Renal pelvis (tissue), 4 donors: ENCODE measurements around the gene ZMIZ1. TPM values are rescaled to one million over a fixed set of nuclear protein-coding genes. Genes with fewer than 3 reads are reported as not detected.

Source experiments
- DNase-seq: peaks from one replicate; pipeline ENCODE4 v3.0.0-alpha.2; 2013
- polyA plus RNA-seq, 3 donors: library from polyadenylated mRNA; unstranded; fragments of 120-200 nt; gene quantifications; one replicate each; pipeline ENCODE4 v1.2.1, GENCODE V29; 2013; ENCODE audit not compliant: insufficient read length in 3 of 3

The ZMIZ1 gene
- polyA plus RNA-seq, 3 donors = 64.2 to 83.6 (median 78.7) TPM

DNA sequence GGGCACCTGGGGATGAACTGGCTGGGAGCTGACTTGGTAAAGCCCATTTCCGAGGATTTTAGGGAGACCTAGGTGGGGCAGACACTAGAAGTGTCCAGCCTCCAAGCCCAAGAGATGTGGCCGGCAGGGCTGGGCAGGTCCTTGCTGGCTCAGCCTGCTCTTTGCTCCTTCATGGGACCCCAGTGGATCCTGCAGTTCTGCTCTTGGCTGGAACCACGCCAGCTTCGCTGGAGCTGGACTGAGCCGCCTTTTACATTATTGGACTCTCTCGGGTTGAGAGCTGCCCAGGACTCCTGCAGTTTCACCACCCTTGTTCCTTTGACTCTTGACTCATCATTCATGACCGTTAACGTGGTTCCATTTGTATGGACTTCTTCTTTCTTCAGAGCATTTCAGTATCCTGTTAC, 284.2 kb downstream of the ZMIZ1 start:
- DNase-seq = no peak

DNA sequence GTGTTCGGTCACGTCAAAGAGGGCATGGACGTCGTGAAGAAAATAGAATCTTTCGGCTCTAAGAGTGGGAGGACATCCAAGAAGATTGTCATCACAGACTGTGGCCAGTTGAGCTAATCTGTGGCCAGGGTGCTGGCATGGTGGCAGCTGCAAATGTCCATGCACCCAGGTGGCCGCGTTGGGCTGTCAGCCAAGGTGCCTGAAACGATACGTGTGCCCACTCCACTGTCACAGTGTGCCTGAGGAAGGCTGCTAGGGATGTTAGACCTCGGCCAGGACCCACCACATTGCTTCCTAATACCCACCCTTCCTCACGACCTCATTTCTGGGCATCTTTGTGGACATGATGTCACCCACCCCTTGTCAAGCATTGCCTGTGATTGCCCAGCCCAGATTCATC, 285.0 kb downstream of the ZMIZ1 start:
- DNase-seq = no peak

DNA sequence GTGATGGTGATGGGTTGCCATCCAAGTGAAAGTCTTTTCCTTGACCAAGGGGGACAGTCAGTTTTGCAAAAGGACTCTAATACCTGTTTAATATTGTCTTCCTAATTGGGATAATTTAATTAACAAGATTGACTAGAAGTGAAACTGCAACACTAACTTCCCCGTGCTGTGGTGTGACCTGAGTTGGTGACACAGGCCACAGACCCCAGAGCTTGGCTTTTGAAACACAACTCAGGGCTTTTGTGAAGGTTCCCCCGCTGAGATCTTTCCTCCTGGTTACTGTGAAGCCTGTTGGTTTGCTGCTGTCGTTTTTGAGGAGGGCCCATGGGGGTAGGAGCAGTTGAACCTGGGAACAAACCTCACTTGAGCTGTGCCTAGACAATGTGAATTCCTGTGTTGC, 285.4 kb downstream of the ZMIZ1 start:
- no peak for DNase-seq

DNA sequence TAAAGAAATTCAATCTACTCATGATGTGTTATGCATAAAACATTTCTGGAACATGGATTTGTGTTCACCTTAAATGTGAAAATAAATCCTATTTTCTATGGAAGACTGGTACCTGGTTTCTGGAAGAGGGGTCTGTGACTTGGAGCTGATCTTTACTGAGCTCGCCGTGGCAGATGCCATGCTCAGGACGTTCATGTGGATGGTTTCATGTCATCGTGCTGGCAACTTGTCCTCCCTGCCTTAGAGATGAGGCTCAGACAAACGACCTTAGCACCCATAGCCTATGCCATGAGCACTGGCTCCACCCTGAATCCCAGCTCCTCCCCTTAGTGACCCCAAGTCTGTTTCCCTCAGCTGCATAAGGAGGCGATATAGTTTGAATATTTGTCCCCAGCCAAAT, 285.8 kb downstream of the ZMIZ1 start:
- no peak for DNase-seq

DNA sequence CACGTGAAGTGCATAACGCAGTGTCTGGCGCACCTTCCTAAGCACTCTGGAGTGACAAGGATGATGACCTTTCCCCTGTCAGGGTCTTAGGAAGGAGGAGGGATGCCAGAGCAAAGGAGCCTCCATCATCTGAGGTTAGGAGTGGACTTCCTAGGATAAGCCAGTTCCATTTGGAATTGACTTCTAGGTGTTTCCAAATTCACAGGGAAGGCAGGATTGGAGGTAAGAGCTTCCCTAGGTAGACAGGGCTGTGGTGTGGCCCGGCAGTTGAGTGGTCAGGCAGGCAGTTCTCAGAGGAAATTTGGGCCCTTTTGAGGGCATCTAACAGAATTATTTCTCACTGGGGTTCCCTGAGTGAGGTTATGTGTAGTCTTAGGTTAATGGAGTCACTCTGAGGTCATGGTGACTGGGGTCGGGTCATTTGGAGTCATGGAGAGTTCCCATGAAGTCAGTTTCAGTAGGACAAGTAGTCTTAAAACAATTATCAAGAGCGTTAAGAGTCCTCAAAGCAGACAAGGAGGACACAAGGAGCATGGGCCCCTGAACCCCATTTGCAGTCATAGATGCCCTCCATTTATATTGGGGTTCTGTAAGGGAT, 286.8 kb downstream of the ZMIZ1 start:
- no peak for DNase-seq

DNA sequence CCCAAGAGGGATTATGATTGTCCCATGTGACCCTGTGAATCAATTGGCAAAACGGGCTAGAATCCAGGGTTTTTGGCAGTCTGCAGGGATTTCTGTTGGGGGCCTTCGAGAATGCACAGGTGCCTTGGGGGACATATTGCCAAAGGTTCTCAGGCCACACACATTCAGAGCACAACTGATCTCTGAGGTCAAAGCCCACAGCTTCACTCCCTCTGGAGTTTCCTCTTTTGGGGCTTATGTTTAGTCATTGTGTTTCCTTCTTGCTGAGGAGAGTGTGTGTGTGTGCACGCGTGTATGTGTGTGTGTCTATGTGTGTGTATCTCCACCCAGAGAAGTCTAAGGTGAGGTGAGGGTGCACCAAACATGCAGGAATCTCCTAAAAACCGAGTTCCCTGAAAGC, 287.3 kb downstream of the ZMIZ1 start:
- no peak for DNase-seq

DNA sequence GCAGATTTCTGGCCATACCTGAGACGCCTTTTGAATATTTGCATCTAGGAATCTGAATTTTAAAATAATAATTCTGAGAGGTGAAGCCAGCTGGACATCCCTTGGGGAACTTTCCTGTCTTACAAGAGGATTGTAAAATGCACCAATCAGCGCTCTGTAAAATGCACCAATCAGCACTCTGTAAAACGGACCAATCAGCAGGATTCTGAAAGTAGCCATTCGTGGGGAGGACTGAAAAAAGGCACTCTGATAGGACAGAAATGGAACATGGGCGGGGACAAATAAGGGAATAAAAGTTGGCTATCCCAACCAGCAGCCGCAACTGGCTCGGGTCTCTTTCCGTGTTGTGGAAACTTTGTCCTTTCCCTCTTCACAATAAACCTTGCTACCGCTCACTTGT, 288.4 kb downstream of the ZMIZ1 start:
- DNase-seq = no peak

DNA sequence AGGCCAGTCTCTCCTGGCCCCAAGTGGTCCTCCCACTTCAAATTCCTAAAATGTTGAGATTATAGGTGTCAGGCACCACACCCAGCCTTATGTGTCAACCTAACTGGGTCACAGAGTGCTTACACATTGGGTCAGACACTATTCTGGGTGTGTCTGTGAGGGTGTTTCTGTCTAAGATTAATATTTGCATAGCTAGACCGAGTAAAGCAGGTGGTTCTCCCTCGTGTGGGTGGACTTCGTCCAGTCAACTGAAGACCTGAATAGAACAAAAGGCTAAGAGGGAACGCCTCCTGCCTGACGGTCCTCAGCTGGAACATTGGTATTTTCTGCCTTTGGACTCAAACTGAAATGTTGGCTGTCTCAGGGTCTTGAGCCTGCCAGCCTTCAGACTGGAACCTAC, 290.0 kb downstream of the ZMIZ1 start:
- DNase-seq = no peak

DNA sequence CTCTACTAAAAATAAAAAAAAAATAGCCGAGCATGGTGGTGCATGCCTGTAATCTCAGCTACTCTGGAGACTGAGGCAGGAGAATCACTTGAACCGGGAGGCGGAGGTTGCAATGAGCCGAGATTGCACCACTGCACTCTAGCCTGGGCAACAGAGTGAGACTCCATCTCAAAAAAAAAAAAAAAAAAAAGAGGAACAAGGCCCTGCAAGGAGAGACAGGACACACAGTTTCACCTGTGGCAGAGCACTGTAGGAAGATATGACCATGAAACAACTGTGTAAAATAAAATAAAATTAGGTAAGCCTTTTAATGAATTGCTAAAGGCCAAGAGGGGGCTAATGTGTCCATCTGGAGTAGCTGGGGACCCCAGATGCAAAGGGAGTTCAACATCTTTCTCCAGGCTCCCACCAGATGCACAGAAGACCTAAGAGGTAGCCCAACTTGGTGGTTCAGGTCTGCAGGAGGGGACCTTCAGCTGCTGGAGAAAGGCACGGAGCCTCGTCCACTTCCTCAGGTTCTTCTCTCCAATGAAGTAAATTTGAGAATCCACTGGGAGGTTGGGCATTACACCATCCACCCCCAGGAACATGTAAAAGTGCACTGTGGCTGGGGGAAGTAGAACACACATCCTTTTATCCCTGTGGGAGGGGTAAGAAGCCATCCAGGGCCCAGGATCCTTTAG, 291.2 kb downstream of the ZMIZ1 start:
- no peak for DNase-seq

DNA sequence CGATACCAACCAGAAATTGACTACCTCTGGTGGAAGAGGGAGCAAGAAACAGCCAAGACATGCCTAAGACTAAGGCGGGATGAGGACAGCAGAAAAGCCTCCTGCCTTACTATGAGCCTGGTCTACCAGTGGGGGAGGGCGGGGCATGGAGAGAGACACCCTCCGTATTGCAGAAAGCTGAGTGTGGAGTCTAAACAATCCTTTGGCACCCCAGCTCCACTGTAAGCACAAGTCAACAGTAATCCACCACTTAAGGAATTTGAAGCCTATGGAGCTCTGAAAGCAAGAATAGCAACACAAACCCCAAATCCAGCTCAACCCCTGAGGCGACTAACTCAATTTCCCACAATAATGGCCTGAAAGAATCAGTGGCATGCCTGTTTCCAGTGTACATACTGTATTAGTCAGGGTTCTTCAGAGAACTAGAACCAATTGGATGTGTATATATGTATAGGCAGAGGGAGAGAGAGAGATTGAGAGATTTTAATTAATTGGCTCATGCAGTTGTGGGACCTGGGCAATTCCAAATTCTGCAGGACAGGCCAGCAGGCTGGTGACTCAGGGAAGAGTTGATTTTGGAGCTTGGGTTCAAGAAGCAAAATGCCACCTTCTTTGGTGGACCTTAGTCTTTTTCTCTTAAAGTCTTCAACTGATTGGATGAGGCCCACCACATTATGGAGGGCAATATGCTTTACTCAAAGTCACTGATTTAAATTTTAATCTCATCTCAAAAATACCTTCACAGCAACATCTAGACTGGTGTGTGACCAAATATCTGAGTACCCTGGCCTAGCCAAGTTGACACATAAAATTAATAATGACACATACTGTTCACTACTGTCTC, 292.0 kb downstream of the ZMIZ1 start:
- DNase-seq = no peak

DNA sequence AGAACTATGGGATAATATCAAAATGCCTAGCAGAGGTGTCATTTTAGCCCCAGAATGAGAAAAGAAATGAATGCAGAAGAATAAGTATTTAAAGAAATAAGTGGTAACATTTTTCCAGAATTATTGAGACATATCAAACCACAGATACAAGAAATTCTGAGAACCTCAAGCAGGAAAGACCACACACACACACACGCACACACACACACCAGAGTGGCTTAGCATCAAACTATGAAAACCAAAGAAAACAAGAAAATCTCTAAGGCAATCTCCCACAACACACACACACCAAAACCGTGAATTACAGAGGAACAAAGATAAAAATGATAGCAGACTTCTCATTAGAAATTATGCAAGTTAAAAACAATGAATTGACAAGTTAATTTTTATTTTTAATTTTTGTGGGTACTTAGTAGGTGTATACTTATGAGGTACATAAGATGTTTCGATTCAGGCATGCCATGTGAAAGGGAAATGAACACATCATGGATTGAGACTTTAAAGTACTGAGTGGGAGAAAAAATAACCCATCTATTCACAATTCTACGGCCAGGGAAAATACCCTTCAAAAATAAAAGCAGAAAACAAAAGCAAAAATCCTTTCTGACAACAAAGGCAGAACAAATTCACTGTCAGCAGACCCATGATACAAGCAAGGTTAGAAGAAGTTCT, 293.1 kb downstream of the ZMIZ1 start:
- DNase-seq = no peak
